ENCODE measurements around the gene DNAH17. TPM values are rescaled to one million over a fixed set of nuclear protein-coding genes. Genes with fewer than 3 reads are reported as not detected.
A peak's percentile ranks its signal among the peaks of the same experiment; 100 is the strongest.

The DNAH17 gene
- total RNA-seq, 1 experiment from 2014 or later = 0.13 TPM

- no peaks in the 10 kb centered on the region for H4K20me1 ChIP-seq (ENCODE audit: control insufficient read depth, insufficient read depth, insufficient read length)
- no peak overlapping the region for H3K4me2 ChIP-seq (ENCODE audit: insufficient read depth, insufficient read length, low read length)
- no peak for DNase-seq
- no peak for TF ChIP-seq CTCF (conservative IDR thresholded peaks at IDR 0.05)
- WGBS (ENCODE audit: extremely low coverage, insufficient read length, low lambda C conversion rate) = no CpG with 5 or more reads among the region's 6 CpGs
- H3K18ac ChIP-seq (ENCODE audit: insufficient read length, low read depth, low read length) = no peak overlapping the region
- H3K23me2 ChIP-seq (ENCODE audit: insufficient read length, low read depth, low read length, poor library complexity, severe bottlenecking) = no peaks in the 10 kb centered on the region
- H3K9me3 ChIP-seq (ENCODE audit: control insufficient read depth, low read depth, low read length) = no peaks in the 10 kb centered on the region
- no peak overlapping the region for H2AFZ ChIP-seq (ENCODE audit: low read length)
- H3K79me1 ChIP-seq (ENCODE audit: insufficient read depth, low read depth, low read length, poor library complexity, severe bottlenecking) = no peaks in the 10 kb centered on the region
- no peak overlapping the region for H4K91ac ChIP-seq (ENCODE audit: insufficient read length, low read depth, low read length)
- no peak overlapping the region for H2BK120ac ChIP-seq (ENCODE audit: low read depth, low read length, poor library complexity, severe bottlenecking)
- H4K8ac ChIP-seq (replicated peaks; ENCODE audit: insufficient read length, low read depth, low read length) = no peak overlapping the region
- no peak overlapping the region for H4K5ac ChIP-seq (ENCODE audit: insufficient read length, low read depth, low read length)
- H3K36me3 Mint-ChIP-seq (ENCODE audit: insufficient read depth in 1 of 3, low read depth in 3 of 3) = peaks cover 0 to 4% (median 0%) of the 10 kb centered on the region in 3 experiments; a peak in 2 of 7 replicates
- H3K4me1 Mint-ChIP-seq = peaks cover 10 to 22% of the 10 kb centered on the region in 2 experiments; a peak in 3 of 4 replicates
- no peak overlapping the region for H3K4me3 Mint-ChIP-seq
- no peaks in the 10 kb centered on the region for H3K9me3 Mint-ChIP-seq
- H3K27me3 Mint-ChIP-seq (ENCODE audit: low read depth) = no peaks in the 10 kb centered on the region
- no peak overlapping the region for H3K27ac ChIP-seq (ENCODE audit: insufficient read length, low read depth, low read length)
- H3K9ac ChIP-seq (ENCODE audit: extremely low read depth, insufficient read length, low read length) = no peak overlapping the region
- no peak overlapping the region for H2BK20ac ChIP-seq (ENCODE audit: low read depth, low read length, poor library complexity, severe bottlenecking)
- no peak overlapping the region for H2AK5ac ChIP-seq (ENCODE audit: insufficient read length, low read length)
- no peak overlapping the region for H3K56ac ChIP-seq (ENCODE audit: insufficient read length, low read depth, low read length)
- H3K4ac ChIP-seq (ENCODE audit: low read depth, low read length) = no peak overlapping the region
- H3K79me2 ChIP-seq (ENCODE audit: insufficient read depth, low read length) = no peaks in the 10 kb centered on the region
- H3K23ac ChIP-seq (ENCODE audit: insufficient read length, low read depth, low read length) = no peak overlapping the region
- H3T11ph ChIP-seq (ENCODE audit: low read length) = no peak overlapping the region
- H3K4me1 ChIP-seq (ENCODE audit: insufficient read depth, low read length) = no peaks in the 10 kb centered on the region
- H3K14ac ChIP-seq (ENCODE audit: insufficient read depth, low read length) = no peak overlapping the region
- H3K27ac Mint-ChIP-seq = peak overlapping the region in 1 of 3 experiments; percentile 50; a peak in 1 of 7 replicates
- H2BK15ac ChIP-seq (ENCODE audit: low read depth, low read length) = no peak overlapping the region
- H2BK5ac ChIP-seq (ENCODE audit: insufficient read length, low read length) = no peak overlapping the region
- no peaks in the 10 kb centered on the region for H3K27me3 ChIP-seq (ENCODE audit: insufficient read depth, low read length)
- no peak overlapping the region for H2BK12ac ChIP-seq (ENCODE audit: insufficient read length, low read depth, low read length)
These were observed 42.5 kb downstream of the DNAH17 start for GRCh38 chr17:78534492-78535272.

Measured in H9 (cell line).